ENCODE measurements around the gene TEC.
A peak's percentile ranks its signal among the peaks of the same experiment; 100 is the strongest.

The TEC gene

DNA sequence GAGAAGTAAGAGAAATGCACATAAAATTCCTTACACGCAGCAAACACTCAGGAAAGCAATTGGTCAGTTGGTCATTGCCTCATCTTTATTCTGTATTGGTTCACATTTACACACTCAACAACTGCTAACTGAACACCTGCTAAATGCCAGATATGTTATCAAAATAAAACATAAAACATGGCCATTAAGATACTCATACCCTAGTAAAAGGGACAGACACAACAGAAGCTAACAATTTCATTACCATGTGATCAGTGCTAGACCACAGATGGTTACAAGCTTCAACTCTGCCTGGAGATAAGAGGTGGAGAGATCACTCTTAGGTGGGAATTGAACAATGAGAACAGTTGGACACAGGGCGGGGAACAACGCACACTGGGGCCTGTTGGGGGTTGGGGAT, 26.2 kb downstream of the TEC start:
- TF ChIP-seq, protein P1, sequence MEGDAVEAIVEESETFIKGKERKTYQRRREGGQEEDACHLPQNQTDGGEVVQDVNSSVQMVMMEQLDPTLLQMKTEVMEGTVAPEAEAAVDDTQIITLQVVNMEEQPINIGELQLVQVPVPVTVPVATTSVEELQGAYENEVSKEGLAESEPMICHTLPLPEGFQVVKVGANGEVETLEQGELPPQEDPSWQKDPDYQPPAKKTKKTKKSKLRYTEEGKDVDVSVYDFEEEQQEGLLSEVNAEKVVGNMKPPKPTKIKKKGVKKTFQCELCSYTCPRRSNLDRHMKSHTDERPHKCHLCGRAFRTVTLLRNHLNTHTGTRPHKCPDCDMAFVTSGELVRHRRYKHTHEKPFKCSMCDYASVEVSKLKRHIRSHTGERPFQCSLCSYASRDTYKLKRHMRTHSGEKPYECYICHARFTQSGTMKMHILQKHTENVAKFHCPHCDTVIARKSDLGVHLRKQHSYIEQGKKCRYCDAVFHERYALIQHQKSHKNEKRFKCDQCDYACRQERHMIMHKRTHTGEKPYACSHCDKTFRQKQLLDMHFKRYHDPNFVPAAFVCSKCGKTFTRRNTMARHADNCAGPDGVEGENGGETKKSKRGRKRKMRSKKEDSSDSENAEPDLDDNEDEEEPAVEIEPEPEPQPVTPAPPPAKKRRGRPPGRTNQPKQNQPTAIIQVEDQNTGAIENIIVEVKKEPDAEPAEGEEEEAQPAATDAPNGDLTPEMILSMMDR (IDR thresholded peaks at IDR 0.05; ENCODE audit: poor library complexity, severe bottlenecking): no peak
- no peak for DNase-seq (ENCODE audit: low spot score)
- no peaks in the 10 kb centered on the region for H3K27me3 ChIP-seq (ENCODE audit: insufficient read depth, poor library complexity, severe bottlenecking)
- no peak overlapping the region for H3K27ac ChIP-seq (ENCODE audit: poor library complexity, severe bottlenecking)
- no peak overlapping the region for H3K4me3 ChIP-seq (ENCODE audit: severe bottlenecking)
- ATAC-seq (ENCODE audit: low read depth): no peak
- H3K4me1 ChIP-seq (ENCODE audit: insufficient read depth, poor library complexity, severe bottlenecking): no peaks in the 10 kb centered on the region
- H3K36me3 ChIP-seq (ENCODE audit: low read depth): no peaks in the 10 kb centered on the region; the same call in 1 of the 2 replicates
- H3K9me3 ChIP-seq (ENCODE audit: severe bottlenecking): no peaks in the 10 kb centered on the region

DNA sequence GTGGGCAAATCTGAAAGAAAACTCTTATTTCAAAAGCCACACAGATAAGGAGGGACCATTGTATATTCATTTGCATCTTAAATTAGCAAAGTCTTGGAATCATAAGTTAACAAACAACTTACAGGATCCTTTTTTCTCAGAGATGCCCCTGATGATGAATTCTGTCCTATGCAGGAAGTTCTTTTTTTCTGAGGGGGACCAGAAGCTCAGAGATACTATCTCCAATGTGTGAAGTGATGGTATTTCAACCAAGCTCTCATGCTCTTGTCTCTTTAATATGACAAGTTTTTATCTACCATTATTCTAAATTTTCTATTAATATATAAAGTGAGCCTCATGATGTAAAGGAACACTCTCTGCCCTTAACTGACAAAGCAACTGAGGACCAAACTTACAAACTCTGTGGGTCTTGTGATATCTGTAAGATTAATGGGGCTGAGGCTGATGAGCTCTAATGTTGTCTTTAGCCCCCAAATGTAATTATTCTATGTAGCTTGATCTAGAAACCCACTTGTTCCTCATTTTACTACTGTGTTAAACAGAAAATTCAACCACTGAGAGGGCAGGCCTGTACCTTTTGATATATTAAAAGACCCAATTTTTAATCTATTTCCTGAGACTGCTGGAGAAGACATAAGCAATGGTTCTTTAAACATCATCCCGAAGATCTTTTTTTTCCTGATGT, 27.0 kb downstream of the TEC start:
- Histone ChIP-seq H3K27me3 (ENCODE audit: insufficient read depth, poor library complexity, severe bottlenecking) (no peaks in the 10 kb centered on the region), H3K36me3 (ENCODE audit: low read depth) (no peaks in the 10 kb centered on the region; the same call in 1 of the 2 replicates), H3K27ac (ENCODE audit: poor library complexity, severe bottlenecking) (no peak overlapping the region), H3K4me3 (ENCODE audit: severe bottlenecking) (no peak overlapping the region), H3K9me3 (ENCODE audit: severe bottlenecking) (no peaks in the 10 kb centered on the region), H3K4me1 (ENCODE audit: insufficient read depth, poor library complexity, severe bottlenecking) (peaks cover 3% of the 10 kb centered on the region)
- no peak for ATAC-seq (ENCODE audit: low read depth)
- no peak for DNase-seq (ENCODE audit: low spot score)
- TF ChIP-seq, protein P1 (IDR thresholded peaks at IDR 0.05; ENCODE audit: poor library complexity, severe bottlenecking): no peak

DNA sequence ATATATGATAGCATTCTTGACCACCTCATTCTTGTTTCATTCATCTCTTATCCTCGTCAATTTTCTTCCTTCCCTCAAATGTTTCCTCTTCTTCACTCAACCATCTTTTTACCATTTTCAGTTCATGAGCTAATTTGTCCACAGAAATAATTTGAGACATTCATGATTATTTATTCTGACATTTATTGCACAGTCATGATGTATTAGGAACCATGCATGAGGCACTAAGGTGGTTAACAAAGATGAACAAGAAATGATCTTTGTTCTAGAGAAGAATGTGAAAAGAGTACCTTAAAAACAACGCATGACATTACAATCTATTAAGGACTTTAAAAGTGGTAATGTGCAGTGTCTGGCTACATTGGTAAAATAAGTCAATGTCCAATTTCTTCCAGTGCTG, 27.9 kb downstream of the TEC start:
- H3K9me3 ChIP-seq (ENCODE audit: severe bottlenecking): no peaks in the 10 kb centered on the region
- no peak overlapping the region for H3K4me3 ChIP-seq (ENCODE audit: severe bottlenecking)
- peaks cover 3% of the 10 kb centered on the region for H3K4me1 ChIP-seq (ENCODE audit: insufficient read depth, poor library complexity, severe bottlenecking)
- H3K27ac ChIP-seq (ENCODE audit: poor library complexity, severe bottlenecking): no peak overlapping the region
- no peak for DNase-seq (ENCODE audit: low spot score)
- TF ChIP-seq, protein P1 (IDR thresholded peaks at IDR 0.05; ENCODE audit: poor library complexity, severe bottlenecking): no peak
- no peaks in the 10 kb centered on the region for H3K27me3 ChIP-seq (ENCODE audit: insufficient read depth, poor library complexity, severe bottlenecking)
- no peaks in the 10 kb centered on the region; the same call in 1 of the 2 replicates for H3K36me3 ChIP-seq (ENCODE audit: low read depth)
- no peak for ATAC-seq (ENCODE audit: low read depth)

DNA sequence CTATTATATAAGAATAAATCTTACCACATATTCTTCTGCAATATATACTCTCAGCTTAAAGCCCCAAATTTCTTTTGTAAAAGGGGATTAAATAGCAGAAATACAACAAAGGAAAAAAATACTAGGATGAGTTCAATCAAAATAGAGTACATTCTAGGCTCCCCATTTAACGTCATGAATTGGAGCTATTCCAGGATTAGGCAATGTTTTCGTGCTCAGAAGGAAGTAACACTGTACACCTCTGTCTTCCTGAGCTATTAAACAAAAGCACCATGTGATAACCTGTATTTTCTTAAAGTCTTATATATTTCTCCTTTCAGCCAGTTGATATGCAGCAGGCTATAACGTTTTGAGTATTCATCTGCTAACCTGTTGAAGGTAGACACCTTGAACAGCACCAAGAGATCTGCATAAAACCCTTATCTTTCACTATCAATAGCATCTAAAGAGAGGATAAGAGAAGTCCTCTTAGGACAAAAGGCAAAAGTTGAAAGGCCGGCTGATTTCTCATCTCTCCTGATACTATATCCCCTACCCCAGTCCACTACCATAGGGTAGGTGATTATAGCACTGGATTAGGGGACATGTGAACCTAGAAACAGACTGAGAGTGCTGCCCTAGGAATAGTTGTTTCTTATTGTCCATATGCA, 31.5 kb downstream of the TEC start:
- DNase-seq (ENCODE audit: low spot score) (no peak), ATAC-seq (ENCODE audit: low read depth) (peak; percentile 73)
- H3K36me3 ChIP-seq (ENCODE audit: low read depth): no peaks in the 10 kb centered on the region
- no peaks in the 10 kb centered on the region for H3K9me3 ChIP-seq (ENCODE audit: severe bottlenecking)
- H3K4me3 ChIP-seq (ENCODE audit: severe bottlenecking): no peak overlapping the region
- peaks cover 3% of the 10 kb centered on the region for H3K4me1 ChIP-seq (ENCODE audit: insufficient read depth, poor library complexity, severe bottlenecking)
- H3K27ac ChIP-seq (ENCODE audit: poor library complexity, severe bottlenecking): no peak overlapping the region
- TF ChIP-seq, protein P1 (IDR thresholded peaks at IDR 0.05; ENCODE audit: poor library complexity, severe bottlenecking): no peak
- no peaks in the 10 kb centered on the region for H3K27me3 ChIP-seq (ENCODE audit: insufficient read depth, poor library complexity, severe bottlenecking)

DNA sequence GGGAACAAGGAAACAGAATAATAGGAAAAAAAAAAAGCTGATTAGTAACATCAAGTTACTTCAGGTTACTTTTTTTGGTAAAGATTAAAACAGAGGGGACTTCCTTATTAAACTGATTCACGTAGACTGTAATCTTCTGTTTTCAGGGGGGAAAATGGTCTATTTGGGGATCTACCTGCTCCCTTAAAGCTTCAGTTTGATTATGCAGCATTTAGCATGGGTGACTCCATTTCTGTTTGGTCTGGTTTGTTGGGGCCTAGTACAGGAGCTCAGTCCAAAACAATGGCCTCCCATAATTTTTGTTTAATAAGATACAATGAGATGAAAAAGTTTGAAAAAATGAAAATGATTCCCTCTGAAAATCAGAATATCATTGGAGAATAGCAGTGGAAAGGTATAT, 34.6 kb downstream of the TEC start:
- H3K9me3 ChIP-seq (ENCODE audit: severe bottlenecking): no peaks in the 10 kb centered on the region
- ATAC-seq (ENCODE audit: low read depth) (no peak), DNase-seq (ENCODE audit: low spot score) (no peak)
- H3K27me3 ChIP-seq (ENCODE audit: insufficient read depth, poor library complexity, severe bottlenecking): no peaks in the 10 kb centered on the region
- H3K36me3 ChIP-seq (ENCODE audit: low read depth): no peaks in the 10 kb centered on the region
- H3K4me3 ChIP-seq (ENCODE audit: severe bottlenecking): no peak overlapping the region
- TF ChIP-seq, protein P1 (IDR thresholded peaks at IDR 0.05; ENCODE audit: poor library complexity, severe bottlenecking): no peak
- H3K27ac ChIP-seq (ENCODE audit: poor library complexity, severe bottlenecking): no peak overlapping the region
- H3K4me1 ChIP-seq (ENCODE audit: insufficient read depth, poor library complexity, severe bottlenecking): peaks cover 3% of the 10 kb centered on the region
